ENCODE measurements around the gene TXNRD3.

Gene TXNRD3

GRCh38 chr3:126654571-126655383 is at the start of gene TXNRD3:
Gene TXNRD3 (minus strand): TSS chr3:126655124.
- DNase-seq: no peak

GRCh38 chr3:126703512-126704493 is 48.9 kb upstream of the TXNRD3 start, which contains the start of gene CHCHD6:
Gene CHCHD6 (plus strand): TSS chr3:126704240. CDS start chr3:126704313, 73 bp downstream.
- DNase-seq: peak; percentile 29

GRCh38 chr3:126699011-126699410 is 44.1 kb upstream of the TXNRD3 start:
- DNase-seq: no peak

- DNase-seq: no peak
Observed at GRCh38 chr3:126696701-126697267, 41.9 kb upstream of the TXNRD3 start.

GRCh38 chr3:126693921-126694320 is 39.0 kb upstream of the TXNRD3 start:
- no peak for DNase-seq

- DNase-seq: no peak
Observed at GRCh38 chr3:126692858-126693257, 37.9 kb upstream of the TXNRD3 start.

GRCh38 chr3:126691765-126692164 is 36.8 kb upstream of the TXNRD3 start:
- DNase-seq: no peak

- DNase-seq: no peak
Observed at GRCh38 chr3:126685493-126685892, 30.6 kb upstream of the TXNRD3 start.

- DNase-seq: no peak
Observed at GRCh38 chr3:126685021-126685420, 30.1 kb upstream of the TXNRD3 start.

- no peak for DNase-seq
Observed at GRCh38 chr3:126684218-126684751, 29.4 kb upstream of the TXNRD3 start.

GRCh38 chr3:126683069-126683468 is 28.1 kb upstream of the TXNRD3 start:
- DNase-seq: no peak

GRCh38 chr3:126682009-126682408 is 27.1 kb upstream of the TXNRD3 start:
- DNase-seq: no peak

GRCh38 chr3:126680667-126681055 is 25.7 kb upstream of the TXNRD3 start:
- DNase-seq: no peak

GRCh38 chr3:126679831-126680666 is 25.1 kb upstream of the TXNRD3 start:
- DNase-seq: no peak

- DNase-seq: no peak
Observed at GRCh38 chr3:126679318-126679751, 24.4 kb upstream of the TXNRD3 start.

GRCh38 chr3:126678693-126679317 is 23.9 kb upstream of the TXNRD3 start:
- DNase-seq: no peak

- no peak for DNase-seq
Observed at GRCh38 chr3:126677862-126678503, 23.1 kb upstream of the TXNRD3 start.

GRCh38 chr3:126676919-126677705 is 22.2 kb upstream of the TXNRD3 start:
- no peak for DNase-seq

GRCh38 chr3:126672741-126673140 is 17.8 kb upstream of the TXNRD3 start:
- no peak for DNase-seq

GRCh38 chr3:126672340-126672739 is 17.4 kb upstream of the TXNRD3 start:
- no peak for DNase-seq

Data from cortex of kidney (tissue), 1 donor.